ENCODE measurements around the gene PDYN.

The PDYN gene

DNA sequence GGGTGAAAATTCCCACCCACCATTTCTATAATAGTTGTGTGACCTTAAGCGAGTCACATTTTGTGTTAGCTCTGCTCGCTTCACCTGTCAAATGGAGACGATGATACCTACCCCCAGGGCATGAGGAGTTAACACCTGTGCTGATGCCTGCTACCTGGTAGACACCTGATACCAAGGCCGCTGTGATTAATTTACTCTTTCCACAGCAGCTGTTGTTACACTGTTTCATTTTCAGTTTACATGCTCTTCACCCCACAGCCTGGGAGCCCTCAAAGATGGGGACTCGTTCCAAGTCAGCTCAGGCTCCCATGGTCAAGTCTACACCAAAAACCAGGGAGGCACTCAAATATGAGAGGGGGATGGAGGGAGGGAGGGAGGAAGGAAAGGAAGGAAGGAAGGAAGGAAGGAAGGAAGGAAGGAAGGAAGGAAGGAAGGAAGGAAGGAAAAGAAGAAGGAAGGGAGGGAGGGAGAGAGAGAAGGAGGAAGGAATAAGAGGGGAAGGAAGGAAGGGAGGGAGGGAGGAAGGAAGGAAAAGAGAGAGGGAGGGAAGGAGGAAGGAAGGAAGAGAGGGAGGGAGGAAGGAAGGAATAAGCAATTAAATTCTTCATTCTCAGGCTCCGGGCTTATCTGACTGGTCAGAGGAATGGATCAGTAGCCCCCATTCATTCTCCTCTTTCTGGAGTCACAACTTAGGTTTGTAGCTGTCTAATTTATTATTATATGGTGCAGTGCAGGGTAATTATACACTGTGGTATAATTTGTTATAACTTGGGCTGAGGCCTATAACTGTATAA lies 40.9 kb downstream of the PDYN start:
- DNase-seq = no peak

DNA sequence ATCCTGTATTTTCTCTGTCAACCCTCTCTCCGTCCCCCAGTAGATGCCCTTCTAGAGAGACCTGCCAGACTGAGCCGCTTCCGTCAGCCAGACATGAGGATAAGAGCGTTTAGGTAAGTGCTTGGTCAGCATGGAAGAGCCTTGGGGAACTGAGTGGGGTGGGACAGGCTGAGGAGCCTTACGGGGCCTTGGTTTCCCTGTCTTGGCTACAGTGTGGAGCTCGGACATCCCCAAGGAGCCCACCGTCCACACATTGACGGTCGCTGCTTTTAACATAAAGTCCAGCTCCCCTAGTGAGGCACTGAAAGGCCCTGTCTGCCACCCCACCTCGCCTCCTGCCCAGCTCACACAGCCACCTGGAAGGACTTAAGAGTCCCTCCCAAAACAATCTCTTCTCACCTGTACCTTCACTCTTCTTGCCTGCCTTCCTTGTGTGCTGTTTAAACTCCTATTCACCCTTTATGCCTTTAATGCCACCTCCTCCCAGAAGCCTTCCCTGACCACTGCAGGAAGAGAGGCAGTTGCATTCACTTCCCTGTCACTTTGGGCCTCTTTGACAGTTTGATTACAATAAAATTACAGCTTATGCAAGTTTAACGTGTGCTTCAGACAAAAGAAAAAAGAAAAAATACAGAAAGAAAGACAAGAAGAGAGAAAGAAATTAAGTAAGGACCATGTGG lies 42.3 kb downstream of the PDYN start:
- no peak for DNase-seq

DNA sequence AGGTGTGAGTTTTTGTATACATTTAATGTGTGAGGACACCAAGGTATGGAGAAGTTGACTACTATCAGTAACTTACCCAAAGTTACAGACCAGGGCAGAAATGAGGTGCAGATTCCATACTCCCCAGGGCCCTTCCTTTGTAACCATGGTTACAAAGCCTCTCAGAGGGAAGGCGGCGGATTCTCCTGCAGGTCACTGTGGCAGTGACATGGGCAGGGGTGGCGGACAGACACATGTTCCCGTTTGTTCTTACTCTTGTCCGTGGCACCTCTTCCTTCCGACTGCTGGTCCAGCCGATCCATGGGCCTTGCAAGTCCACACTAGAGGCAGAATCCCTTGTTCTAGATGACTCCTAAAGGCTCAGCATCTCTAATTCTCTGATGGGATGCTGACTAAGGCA lies 43.0 kb downstream of the PDYN start:
- DNase-seq = no peak

- DNase-seq = peak in 28 of 58 donors; percentile 29 to 80 (median 54)
Observed at GRCh38 chr20:1949347-1950100, 44.3 kb downstream of the PDYN start.

DNA sequence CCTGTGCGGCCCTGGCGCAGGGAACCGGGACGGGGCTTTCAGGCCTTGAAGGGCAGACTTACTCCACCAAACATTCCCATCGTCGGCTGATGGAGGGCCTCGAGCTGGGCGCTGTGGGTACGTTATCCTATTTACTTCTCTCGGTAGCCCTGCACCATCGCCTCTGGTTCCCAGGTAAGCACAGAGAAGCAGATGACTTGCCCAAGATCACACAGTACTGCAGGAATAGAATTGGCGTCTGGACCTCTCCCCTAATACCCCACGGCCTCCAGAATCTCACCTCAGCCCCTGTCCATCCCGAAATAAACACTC lies 46.4 kb downstream of the PDYN start:
- no peak for DNase-seq

GRCh38 chr20:1946762-1947534 lies 46.9 kb downstream of the PDYN start:
- peak in 1 of 58 donors; percentile 21 for DNase-seq

DNA sequence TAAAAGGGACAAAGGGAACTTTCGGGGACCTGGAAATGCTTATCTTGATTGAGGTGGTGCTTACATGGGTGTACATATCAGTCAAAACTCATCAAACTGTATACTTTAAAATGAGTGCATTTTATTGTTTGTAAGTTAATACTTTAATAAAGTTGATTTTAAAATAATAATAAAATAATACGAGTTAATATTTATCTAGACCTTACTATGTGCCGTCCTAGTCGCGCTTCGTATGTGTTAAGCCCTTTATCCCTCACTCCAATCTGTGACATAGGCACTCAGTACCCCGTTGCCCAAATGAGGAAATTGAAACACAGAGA lies 47.5 kb downstream of the PDYN start:
- no peak for DNase-seq

DNA sequence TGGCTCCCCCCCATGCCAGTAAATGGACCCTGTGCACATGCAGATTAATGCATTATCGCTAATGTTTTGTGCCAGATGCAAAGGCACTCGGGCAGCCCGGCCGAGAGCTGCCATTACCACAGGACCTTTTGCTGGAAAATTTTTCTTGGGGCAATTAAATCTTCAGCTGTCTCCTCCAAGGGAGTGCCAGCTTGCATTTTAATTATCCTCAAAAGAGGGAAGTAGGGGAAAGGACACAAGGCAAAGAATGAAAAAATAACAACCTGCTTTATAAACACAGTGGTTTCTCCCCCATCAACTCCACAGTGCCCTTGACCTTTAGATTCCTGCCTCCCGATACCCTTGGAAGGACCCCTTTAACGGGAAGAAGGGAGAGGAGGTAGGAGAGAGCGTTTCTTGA lies 48.2 kb downstream of the PDYN start:
- DNase-seq = no peak

- DNase-seq = peak in 43 of 58 donors; percentile 10 to 80 (median 50)
Observed at GRCh38 chr20:1945134-1945618, 48.7 kb downstream of the PDYN start.

- DNase-seq = no peak
Observed at GRCh38 chr20:1944345-1945091, 49.3 kb downstream of the PDYN start.

- no peak for DNase-seq
Observed at GRCh38 chr20:1943275-1944002, 50.4 kb downstream of the PDYN start.

GRCh38 chr20:1942486-1943274 lies 51.2 kb downstream of the PDYN start:
- DNase-seq = no peak

DNA sequence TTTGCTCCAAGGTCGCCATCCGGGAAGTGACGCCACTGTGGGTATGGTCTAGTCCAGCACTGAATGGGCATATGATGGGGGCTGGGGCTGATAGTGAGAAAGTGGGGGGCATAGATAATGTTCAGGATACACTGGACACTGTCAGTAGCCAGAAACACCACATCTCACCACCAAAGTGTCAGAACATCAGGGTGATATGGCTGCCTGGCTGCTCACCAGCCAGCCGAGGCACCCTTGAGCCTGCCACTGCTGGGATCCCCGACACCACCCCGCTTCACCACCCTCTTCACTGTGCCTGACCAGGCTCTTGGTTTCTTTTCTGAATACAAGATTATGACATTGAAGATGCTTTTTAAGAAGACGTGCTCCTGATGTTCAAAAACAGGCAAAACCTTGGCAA lies 51.8 kb downstream of the PDYN start:
- DNase-seq = no peak

DNA sequence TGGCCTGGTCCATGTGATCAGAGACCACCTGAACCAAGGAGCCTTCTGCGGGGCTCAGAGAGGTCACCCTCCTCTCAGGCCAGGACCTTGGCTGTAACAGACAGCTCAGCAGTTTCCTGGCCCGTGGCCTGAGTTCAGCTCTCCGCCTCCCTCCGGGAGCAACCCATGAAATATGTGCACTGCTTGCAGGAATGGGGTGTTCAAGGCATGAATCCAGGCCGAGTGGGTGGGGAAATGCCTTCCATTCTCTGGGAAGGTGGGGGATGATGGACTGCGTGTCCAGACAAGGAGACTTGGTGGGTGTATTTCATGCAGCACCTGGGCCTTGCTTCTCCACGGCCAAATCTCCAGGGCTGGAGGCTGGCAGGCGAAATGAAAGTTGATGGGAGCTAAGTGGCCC lies 52.6 kb downstream of the PDYN start:
- DNase-seq = peak in 15 of 58 donors; percentile 21 to 66 (median 37)

- no peak for DNase-seq
Observed at GRCh38 chr20:1940581-1940980, 53.3 kb downstream of the PDYN start.

GRCh38 chr20:1939270-1939595 lies 54.6 kb downstream of the PDYN start:
- no peak for DNase-seq

- no peak for DNase-seq
Observed at GRCh38 chr20:1938464-1939269, 55.2 kb downstream of the PDYN start.

- DNase-seq = no peak
Observed at GRCh38 chr20:1937316-1937976, 56.4 kb downstream of the PDYN start.
